Gastrocnemius medialis (tissue), 4 donors: ENCODE measurements around the gene FGR. TPM values are rescaled to one million over a fixed set of nuclear protein-coding genes. Genes with fewer than 3 reads are reported as not detected.

Source experiments
- ATAC-seq, 2 donors: fragments of 150-250 bp; one replicate each; pipeline ENCODE4 v1.9.1; 2016
- DNase-seq, 2 donors: peaks; one replicate each; pipeline ENCODE4 v3.0.0-alpha.2; 2019
- H3K27ac ChIP-seq, 4 donors: fragments of 200-600 bp; sonication (generic); 1 replicate in 1 of 4; 2 replicates in 3 of 4; pipeline ENCODE4 v1.5.1; 2016 to 2018; ENCODE audit warnings: mild to moderate bottlenecking in 2 of 4, moderate library complexity in 1 of 4
- H3K27me3 ChIP-seq, 3 donors: fragments of 200-600 bp; sonication (generic) in 2 of 3; 1 replicate in 1 of 3; 2 replicates in 2 of 3; pipeline versions ENCODE4 v1.5.1 to v1.6.0; 2016 to 2019; ENCODE audit warnings: mild to moderate bottlenecking in 1 of 3, moderate library complexity in 1 of 3
- H3K36me3 ChIP-seq, 2 donors: fragments of 200-600 bp; sonication (generic) in 1 of 2; one replicate each; pipeline ENCODE4 v1.5.1; 2017 to 2018
- H3K4me1 ChIP-seq, 2 donors: fragments of 200-600 bp; sonication (generic) in 1 of 2; one replicate each; pipeline ENCODE4 v1.5.1; 2016 to 2017; ENCODE audit warnings: mild to moderate bottlenecking in 2 of 2
- H3K4me3 ChIP-seq, 4 donors: fragments of 200-600 bp; sonication (generic) in 3 of 4; 1 replicate in 1 of 4; 2 replicates in 3 of 4; pipeline ENCODE4 v1.5.1; 2016 to 2019; ENCODE audit warnings: mild to moderate bottlenecking in 2 of 4
- H3K9me3 ChIP-seq, 3 donors: fragments of 200-600 bp; sonication (generic) in 2 of 3; 1 replicate in 1 of 3; 2 replicates in 2 of 3; pipeline ENCODE4 v1.5.1; 2016 to 2019
- CTCF ChIP-seq, 5 experiments: fragments of 450-650 bp in 3 of 5; fragments of 200-600 bp in 2 of 5; sonication (generic) in 2 of 5; IDR thresholded peaks in 4 of 5; conservative IDR thresholded peaks in 1 of 5; 1 replicate in 4 of 5; 2 replicates in 1 of 5; pipeline ENCODE4 v1.5.1; 2016 to 2019; ENCODE audit warnings: antibody characterized with exemption in 5 of 5, mild to moderate bottlenecking in 3 of 5, moderate library complexity in 3 of 5
- POLR2A ChIP-seq, 2 donors: fragments of 450-650 bp; IDR thresholded peaks; one replicate each; pipeline ENCODE4 v1.6.1; 2017; ENCODE audit warnings: antibody characterized with exemption in 2 of 2, mild to moderate bottlenecking in 2 of 2, moderate library complexity in 2 of 2
- in situ Hi-C, 4 donors: fragments of 200-750 bp; cut with MboI; loops; one replicate each; pipeline versions ENCODE4 v1.15.0 to v1.8.0; 2017; ENCODE audit warnings: low sequenced_read_pairs in 4 of 4
- intact Hi-C: fragments of 100-400 bp; cut with DNase I; formaldehyde crosslinking; loops from one replicate; pipeline ENCODE4 v1.15.1; 2023; ENCODE audit warnings: low total_unique reads
- total RNA-seq, 4 donors: library from RNA; depleted of rRNA; stranded (reverse); fragments of >200 nt; gene quantifications; one replicate each; pipeline versions ENCODE4 v1.1.0 to v1.2.3, GENCODE V29; 2016

The FGR gene
- total RNA-seq, 4 donors from 2014 or later: 1.3 to 5.8 (median 4.7) TPM

GRCh38 chr1:27647328-27647727 is 12.3 kb upstream of the FGR start:
- Histone ChIP-seq H3K27me3 (no peaks in the 10 kb centered on the region), H3K9me3 (no peaks in the 10 kb centered on the region), H3K4me1 (peaks cover 24 to 25% of the 10 kb centered on the region in 2 donors), H3K4me3 (no peak overlapping the region), H3K27ac (no peak overlapping the region), H3K36me3 (no peaks in the 10 kb centered on the region)
- ATAC-seq: no peak
- in situ Hi-C loops (no loop called here), intact Hi-C loops (no loop called here)
- no peak for DNase-seq
- TF ChIP-seq POLR2A (IDR thresholded peaks at IDR 0.05) (no peak), CTCF (IDR thresholded peaks at IDR 0.05 in 4 of 5, conservative IDR thresholded peaks at IDR 0.05 in 1 of 5) (no peak)

- no peak for DNase-seq
- Histone ChIP-seq H3K9me3 (no peaks in the 10 kb centered on the region), H3K36me3 (no peaks in the 10 kb centered on the region), H3K27ac (no peak overlapping the region), H3K4me3 (no peak overlapping the region), H3K27me3 (no peaks in the 10 kb centered on the region), H3K4me1 (peaks cover 24 to 25% of the 10 kb centered on the region in 2 donors)
- TF ChIP-seq POLR2A (IDR thresholded peaks at IDR 0.05) (no peak), CTCF (IDR thresholded peaks at IDR 0.05 in 4 of 5, conservative IDR thresholded peaks at IDR 0.05 in 1 of 5) (no peak)
- in situ Hi-C loops: no loop called here
- intact Hi-C loops: no loop called here
- ATAC-seq: no peak
Measured at GRCh38 chr1:27646676-27647075, 11.7 kb upstream of the FGR start.

- in situ Hi-C loops: no loop called here
- TF ChIP-seq CTCF (IDR thresholded peaks at IDR 0.05 in 4 of 5, conservative IDR thresholded peaks at IDR 0.05 in 1 of 5) (no peak), POLR2A (IDR thresholded peaks at IDR 0.05) (no peak)
- H3K27ac ChIP-seq: no peak overlapping the region
Measured at GRCh38 chr1:27645071-27645415, 10.1 kb upstream of the FGR start.

GRCh38 chr1:27644369-27645070 is 9.5 kb upstream of the FGR start:
- intact Hi-C loops: no loop called here
- DNase-seq (no peak), ATAC-seq (no peak)
- Histone ChIP-seq H3K27ac (no peak overlapping the region), H3K9me3 (no peaks in the 10 kb centered on the region), H3K36me3 (no peaks in the 10 kb centered on the region), H3K4me1 (peaks cover 12% of the 10 kb centered on the region in 2 donors), H3K27me3 (no peaks in the 10 kb centered on the region), H3K4me3 (no peak overlapping the region)
- in situ Hi-C loops: no loop called here
- no peak for TF ChIP-seq CTCF (IDR thresholded peaks at IDR 0.05 in 4 of 5, conservative IDR thresholded peaks at IDR 0.05 in 1 of 5)
- TF ChIP-seq POLR2A (IDR thresholded peaks at IDR 0.05): no peak

More at GRCh38 chr1:27645071-27645415, 10.1 kb upstream of the FGR start:
- intact Hi-C loops: no loop called here
- no peaks in the 10 kb centered on the region for H3K27me3 ChIP-seq
- DNase-seq (no peak), ATAC-seq (no peak)
- H3K4me1 ChIP-seq: peaks cover 14 to 16% of the 10 kb centered on the region in 2 donors
- H3K36me3 ChIP-seq: no peaks in the 10 kb centered on the region
- H3K4me3 ChIP-seq: no peak overlapping the region
- no peaks in the 10 kb centered on the region for H3K9me3 ChIP-seq
